HT1080 (cell line): Measurements from ENCODE around the gene RBPJL. TPM values are rescaled to one million over a fixed set of nuclear protein-coding genes. Genes with fewer than 3 reads are reported as not detected.
A peak's percentile ranks its signal among the peaks of the same experiment; 100 is the strongest.

Experiments
- DNase-seq: peaks from one replicate; pipeline ENCODE4 v3.0.0-alpha.2; 2015; ENCODE audit warnings: low read depth
- polyA plus RNA-seq, 2 experiments: library from polyadenylated mRNA; depleted of rRNA; stranded (reverse); fragments of >200 nt; gene quantifications; 2 replicates each; pipeline ENCODE4 v1.2.3, GENCODE V29; 2015
- total RNA-seq: library from RNA; depleted of rRNA; stranded (reverse); fragments of >200 nt; shearing (Covaris generic); gene quantifications from 2 replicates; pipeline ENCODE4 v1.2.3, GENCODE V29; 2014; rRNA removed

Gene RBPJL, protein sequence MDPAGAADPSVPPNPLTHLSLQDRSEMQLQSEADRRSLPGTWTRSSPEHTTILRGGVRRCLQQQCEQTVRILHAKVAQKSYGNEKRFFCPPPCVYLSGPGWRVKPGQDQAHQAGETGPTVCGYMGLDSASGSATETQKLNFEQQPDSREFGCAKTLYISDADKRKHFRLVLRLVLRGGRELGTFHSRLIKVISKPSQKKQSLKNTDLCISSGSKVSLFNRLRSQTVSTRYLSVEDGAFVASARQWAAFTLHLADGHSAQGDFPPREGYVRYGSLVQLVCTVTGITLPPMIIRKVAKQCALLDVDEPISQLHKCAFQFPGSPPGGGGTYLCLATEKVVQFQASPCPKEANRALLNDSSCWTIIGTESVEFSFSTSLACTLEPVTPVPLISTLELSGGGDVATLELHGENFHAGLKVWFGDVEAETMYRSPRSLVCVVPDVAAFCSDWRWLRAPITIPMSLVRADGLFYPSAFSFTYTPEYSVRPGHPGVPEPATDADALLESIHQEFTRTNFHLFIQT
- not detected in 2 replicates for total RNA-seq
- polyA plus RNA-seq (2015; cell fraction: cytosol; rRNA removed): not detected in 2 replicates
- not detected in 2 replicates for polyA plus RNA-seq (2015; cell fraction: nucleus; rRNA removed)

DNA sequence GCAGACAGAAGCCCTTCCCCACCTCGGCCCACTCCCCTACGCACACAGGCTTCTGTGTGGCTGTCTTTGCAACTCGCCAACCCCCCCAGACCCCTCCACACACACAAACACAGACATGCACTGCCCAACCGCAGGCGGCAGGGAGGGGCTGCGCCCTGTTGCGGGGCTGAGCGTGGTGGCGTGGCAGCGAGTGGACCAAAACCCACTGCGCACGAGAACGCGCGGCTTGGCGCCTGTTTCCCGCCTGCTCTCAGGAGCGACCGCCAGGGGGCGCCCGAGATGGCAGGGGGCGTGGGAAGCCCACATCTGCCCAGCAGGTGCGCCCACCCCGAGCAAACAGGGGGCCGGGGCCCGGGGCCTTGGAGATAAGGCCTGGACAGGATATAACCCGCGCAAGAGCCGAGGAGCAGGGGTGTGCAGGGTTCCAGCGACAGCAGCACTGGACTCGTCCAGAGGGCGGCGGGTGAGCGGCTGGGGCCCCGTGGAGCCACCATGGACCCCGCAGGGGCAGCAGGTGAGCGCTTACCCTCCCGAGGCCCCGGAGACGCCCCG, at the start of gene RBPJL:
Gene RBPJL (plus strand): TSS at position 410 of the 552 bp plus-strand sequence. CDS start 83 bp downstream, at position 493.
- DNase-seq: no peak

DNA sequence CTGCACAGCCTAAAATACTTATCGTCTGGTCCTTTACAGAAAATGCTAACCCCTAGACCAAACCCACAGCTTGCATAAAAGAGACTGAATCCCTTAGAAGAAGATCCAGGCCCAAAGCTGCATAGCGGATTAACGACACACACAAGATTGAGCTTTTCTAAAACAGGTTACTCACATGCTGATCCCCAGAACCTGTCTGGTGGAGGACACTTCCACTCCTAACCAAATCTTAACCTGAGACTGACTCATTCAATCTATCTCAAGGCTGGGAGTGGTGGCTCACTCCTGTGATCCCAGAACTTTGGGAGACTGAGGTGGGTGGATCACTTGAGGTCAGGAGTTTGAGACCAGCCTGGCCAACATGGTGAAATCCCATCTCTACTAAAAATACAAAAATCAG, 49.5 kb upstream of the RBPJL start:
- no peak for DNase-seq

DNA sequence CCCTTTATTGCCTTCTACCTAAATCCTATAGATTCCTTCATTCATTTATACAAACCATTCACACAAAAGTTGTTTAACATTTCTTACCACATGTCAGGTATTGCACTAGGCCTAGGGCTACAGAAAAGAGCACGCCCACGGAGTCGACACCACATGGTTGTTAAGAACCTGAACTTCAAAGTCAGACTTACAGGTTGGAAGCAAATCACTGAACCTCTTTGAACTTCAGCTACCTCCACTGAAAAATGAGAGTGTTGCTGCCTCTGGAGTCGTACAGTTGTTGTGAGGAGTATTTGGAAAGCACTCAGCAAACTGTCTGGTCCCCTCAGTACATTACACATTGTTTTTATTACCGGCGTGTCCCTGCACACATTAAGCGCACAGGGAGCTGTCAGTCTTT, 48.9 kb upstream of the RBPJL start:
- no peak for DNase-seq

DNA sequence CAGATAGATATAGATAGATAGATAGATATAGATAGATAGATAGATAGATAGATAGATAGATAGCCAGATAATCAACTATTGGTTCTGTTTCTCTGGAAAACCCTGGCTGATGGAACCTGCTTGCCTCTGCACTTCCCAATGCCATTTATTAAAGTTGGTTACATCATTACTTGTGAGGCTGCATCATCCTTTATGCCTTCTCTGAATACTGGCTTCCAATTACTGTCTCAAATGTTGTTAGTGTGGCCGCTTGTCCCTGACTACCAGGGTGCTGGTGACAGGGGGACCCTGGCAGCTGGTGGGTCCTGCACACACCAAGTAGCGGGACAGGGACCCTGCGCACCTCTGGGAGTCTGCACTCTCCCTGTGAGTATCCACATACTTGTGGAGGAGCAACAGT, 48.4 kb upstream of the RBPJL start:
- no peak for DNase-seq

DNA sequence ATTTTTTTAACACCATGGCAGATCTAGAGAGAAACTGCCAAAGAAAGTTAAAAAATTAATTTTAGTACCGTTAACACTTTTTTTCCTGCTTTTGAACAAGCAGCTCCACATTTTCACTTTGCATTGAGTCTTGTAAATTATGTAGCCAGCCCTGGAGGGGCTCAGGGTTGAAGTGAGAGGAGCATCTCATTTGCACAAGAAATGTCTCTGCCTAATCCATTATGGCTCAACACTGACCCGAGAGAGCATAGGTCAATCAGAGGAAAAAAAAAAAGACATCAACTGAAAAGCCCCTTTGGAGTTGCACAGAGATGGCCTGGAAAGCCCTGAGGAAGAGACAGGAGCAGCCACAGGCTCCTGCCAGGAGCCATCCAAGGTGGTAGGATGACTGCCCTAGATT, 48.0 kb upstream of the RBPJL start:
- DNase-seq: no peak

DNA sequence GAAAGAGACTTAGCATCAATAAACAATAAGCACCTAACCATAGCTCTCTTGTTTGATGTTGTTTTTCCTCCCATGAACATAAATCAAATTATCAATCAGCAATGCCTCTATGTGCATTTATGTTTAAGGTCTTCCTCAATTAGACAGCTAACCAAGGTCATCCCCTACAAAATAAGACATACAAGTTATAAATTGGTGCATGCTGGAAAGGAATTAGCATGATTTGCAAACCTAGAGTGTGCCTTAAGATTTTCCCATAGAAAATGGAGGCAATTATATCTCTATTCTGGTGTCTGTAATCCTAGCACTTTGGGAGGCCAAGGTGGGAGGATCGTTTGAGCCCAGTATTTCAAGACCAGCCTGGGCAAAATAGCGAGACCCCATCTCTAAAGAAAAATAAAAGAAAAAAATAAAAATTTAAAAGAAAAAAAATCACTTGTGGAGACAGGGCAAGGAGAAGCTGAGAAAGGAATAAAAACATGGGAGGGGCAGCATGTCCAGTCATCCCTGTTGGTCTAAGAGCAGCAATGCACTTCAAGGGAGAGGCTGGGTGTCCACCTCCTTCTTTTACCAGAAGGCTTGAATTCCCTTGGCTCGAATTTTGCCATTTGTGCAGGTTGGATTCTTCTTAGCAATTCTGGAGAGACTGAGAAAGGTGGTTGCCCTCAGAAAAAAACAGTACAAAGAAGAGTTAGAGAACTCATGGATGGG, 42.9 kb upstream of the RBPJL start:
- no peak for DNase-seq

DNA sequence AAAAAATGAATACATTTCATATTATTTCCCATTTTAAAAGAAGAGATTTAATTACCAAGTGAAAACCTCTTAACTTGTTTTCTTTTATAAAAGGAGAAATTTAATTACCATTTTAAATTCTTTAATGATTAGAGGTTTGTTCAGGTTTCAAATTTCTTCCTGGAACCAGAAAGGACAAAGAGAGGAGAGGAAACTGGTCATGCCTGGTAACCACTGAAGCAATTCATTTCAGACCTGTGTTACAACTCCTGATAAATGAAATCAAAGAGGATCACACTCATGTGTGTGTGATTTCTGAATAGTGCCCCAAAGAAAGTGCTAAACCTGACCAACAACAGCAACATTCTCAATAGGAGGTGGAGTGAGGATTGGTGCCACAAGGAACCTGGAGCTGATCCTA, 39.7 kb upstream of the RBPJL start:
- DNase-seq: no peak

DNA sequence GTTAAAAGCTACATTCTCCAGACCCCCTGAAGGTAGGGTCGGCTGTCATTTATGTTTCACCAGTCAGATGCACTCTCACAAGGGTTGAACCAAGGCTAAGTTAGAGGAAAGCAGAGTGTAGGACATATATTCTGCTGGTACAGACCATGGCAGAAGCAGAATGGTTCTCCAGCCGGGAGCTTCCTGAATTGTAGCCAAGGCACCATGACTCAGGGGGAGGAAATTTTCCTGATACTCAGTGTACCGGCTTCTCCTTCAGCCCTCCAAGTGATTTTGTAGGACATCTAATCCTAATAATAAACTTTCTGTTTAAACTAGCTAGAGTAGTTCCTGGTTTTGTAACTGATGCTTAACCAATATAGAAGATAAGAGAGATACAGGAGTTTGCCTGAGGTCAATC, 38.1 kb upstream of the RBPJL start:
- DNase-seq: no peak

DNA sequence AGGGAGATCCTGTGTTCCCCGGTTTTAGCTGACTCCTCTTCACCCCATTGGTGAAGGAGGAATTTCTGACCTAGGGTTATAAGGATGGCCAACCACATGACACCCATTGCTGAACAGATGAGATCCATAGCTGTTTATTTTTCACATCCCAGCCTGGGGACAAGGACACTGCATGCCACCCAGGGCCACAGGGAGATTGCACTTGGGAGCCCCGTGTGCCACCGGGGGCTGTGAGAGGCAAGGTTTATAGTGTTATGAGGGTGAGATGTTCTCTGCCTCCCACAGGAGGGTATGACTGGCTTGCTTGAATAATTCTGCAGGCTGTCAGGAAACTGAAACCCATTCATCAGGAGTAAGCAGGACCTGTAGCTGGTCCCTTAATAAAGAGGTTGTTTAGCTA, 37.6 kb upstream of the RBPJL start:
- no peak for DNase-seq

DNA sequence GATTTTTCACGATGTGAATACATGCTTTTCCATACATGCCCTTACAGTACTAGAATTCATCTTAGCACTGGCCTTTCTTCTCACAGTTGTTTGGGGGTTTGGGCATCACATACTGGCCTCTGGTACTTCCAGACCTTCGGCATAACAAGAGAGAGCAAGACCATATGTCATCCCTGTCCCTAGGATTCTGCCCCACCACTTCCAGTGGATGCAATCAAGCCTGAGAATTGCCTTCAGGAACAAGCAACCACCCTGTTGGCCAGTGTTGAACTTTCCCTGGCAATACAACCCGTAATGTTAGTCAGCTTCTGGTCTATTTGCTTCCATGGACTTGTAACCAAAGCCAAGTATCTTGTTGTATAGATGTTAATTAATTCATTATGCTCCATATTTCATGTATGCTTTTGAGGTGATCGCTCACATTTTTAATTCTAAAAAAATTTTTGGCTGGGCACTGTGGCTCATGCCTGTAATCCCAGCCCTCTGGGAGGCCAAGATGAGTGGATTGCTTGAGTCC, 36.8 kb upstream of the RBPJL start:
- DNase-seq: no peak

DNA sequence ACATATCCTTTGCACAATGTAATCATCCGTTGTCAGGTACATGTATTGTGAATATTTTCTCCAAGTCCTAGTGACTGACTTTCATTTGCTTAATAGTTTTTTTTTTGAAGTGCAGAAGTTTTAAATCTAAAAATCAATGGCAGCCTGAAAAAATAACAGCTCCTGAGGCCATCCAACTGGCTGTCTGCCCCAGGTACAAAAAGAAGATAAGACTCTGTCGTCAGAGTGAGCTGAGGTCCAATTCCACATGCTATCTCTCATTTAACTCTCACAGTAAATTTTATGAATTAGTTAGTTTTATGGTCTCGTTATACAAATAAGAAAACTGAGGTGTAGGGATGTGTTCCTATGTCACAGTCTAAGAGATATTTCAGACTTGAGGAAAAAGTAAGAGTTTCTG, 31.3 kb upstream of the RBPJL start:
- DNase-seq: no peak

DNA sequence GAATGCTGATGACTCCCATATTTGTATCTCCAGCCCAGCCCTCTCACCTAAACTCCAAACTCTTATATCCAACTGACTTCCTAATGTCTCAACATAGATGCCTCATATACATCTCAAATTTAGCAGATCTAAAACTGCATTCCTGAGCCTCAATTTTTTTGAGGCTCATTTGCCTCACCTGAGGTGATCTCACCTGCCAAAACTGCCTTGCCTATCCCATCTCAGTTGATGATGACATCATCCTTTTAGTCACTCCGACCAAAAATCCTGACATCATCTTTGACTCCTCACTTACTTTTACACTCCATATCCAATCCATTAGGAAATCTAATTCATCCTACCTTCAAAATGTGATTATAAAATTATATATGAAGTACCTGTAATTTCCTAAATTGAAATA, 26.6 kb upstream of the RBPJL start:
- no peak for DNase-seq

DNA sequence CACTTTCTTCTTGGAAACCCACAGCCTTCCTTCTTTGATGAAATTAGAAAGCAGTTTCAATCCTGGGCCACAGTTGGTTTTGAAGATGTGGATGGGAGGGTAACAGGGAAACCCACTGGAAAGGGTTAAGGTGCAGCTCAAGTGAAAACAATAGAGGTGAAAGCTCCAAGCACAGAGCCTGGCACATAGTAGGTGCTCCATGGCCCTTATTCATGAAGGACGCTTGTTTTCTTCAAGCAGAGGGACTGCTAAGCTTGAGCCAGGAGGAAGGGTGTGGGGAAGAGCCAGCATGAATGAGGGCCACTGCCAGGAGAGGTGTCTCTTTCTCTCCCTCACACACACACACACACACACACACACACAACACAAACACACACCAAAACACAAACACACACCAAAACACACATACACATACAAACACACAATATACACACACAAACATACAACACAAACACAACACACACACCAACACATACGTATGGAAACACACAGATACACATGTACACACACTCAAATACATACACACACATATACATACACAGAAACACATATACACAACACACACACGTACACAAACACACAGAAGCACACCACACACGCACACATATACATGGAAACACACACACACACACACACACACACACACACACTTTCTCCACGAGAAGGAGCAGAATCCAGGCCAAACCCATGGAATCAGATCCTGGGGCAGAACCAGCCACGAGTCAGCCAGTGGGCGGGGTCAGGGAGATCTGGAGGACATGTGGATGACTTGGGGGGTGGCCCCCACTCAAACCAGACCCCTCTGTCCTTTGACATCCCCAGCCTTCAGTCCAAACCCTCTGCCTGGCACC, 23.7 kb upstream of the RBPJL start:
- no peak for DNase-seq

DNA sequence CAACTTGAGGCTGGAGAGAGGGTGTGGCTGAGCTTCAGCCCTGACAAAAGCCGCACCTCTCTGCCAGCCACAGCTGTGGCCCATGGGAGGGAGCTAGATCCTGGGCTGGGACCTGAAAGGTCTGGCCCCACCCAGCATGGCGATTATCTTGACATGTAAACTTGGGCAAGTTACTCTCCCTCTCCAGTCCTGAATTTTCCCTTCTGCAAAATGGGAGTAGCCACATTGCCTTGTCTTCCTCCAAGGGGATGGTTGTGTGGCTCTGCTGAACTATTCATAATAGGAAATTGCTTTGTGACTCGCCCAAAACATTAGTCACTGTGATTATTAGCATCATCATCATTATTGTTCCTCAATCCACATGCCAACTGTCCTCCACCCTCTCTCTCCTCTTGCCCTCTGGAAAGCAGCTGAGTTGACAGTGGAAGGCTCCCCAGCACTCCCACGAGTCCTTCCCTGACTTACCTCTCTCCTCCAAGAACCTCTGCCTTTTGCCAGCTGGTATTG, 23.0 kb upstream of the RBPJL start:
- DNase-seq: peak; percentile 12

DNA sequence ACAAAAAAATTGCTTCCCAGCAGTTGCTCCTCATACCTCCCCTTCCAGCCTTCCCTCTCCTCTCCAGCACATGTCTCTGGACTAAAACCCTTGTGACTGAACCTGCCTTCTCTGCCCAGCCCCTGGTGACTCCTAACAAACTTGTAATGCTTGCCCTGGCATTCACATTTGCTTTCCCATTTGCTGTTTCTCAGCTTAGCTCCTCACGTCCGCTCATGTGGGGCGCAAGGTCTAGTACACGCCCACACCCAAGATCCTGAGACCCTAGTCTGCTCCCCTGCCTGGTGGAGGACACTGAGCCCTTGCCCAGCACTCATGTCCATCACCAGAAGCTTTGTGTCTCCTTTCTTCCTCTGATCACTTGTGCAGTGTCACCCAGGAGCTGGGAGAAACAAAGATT, 18.3 kb upstream of the RBPJL start:
- no peak for DNase-seq

DNA sequence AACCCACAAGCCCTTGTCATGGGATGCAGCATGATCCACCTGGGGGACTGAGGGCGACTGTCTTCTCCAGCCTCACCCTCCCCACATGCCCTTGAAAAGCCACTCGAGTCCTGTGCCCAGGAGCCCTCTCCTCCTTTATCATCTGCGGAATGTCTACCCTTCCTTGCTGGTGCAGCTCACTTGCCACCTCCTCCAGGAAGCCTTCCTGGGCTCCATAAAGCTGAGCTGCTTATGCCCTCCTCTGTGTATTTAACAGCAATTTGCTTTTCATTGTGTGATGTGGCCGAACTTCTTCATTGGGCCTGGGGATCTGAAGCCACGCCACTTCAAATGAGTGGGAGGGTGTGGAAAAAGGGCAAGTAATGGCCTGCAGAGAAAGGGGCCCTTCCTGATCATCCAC, 17.8 kb upstream of the RBPJL start:
- no peak for DNase-seq

DNA sequence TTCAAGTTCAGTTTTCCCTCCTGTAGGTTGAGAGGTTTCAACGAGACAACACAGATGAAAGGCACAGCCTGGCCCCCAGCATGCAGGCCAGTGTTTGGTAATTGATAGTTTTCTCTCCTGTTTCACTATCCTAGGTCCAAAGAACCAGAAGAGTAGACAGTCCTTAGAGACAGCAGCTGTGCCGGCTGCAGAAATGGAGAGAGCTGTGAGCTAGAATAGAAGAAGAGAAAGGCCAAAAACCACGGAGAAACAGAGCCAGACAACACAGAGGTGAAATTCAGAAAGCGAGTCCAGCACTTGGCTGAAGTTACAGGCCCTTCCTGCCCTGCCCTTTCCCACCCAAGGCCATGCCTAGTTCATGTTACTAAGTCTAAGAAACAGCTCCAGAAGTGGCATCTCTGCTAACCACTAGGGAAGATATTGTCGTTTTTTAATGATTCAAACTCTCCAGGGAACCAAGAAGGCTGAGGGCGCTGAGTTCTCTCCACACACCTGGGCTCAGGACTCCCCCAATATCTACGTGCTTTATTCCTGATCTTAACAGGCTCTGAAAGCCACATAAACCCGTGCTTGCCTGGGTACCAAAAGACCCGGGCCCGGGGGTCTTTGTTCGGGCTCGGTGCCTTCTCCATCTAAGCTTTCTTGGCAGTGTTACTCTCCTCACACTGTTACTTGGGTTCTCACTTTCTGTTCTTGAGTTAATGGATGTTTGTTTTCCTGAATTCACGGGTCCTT, 16.5 kb upstream of the RBPJL start:
- no peak for DNase-seq

DNA sequence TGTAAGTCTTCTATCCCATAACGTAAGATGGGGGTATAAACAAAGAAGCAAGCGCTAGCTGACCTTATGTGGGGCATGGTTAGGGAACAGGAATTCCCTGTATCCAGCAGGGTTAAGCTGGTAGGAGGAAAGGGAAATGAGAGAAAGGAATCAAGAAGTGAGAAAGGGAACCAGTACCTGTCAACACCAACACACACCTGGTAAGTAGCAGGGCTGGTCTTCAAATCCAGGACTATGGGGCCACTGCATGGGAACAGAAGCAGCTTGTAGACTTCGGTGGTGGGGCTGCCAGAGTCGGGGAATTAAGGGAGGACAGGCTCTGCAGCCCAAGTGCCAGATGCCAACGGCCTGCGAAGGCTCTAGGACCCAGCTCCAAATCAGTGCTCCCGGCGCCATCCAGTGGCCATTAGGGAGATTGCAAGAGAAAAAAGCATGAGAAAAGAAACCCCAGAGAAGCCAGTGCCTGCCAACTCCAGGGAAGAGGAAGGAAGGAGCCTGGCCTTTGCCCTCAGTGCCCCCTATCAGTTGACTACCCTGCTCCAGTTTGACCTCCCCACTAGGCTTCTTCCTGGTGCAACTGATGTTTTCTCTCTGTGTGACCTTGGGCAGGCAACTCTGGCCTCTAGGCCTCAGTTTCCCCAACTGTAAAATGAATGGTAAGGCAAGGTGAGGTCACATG, 15.8 kb upstream of the RBPJL start:
- peak; percentile 77 for DNase-seq

DNA sequence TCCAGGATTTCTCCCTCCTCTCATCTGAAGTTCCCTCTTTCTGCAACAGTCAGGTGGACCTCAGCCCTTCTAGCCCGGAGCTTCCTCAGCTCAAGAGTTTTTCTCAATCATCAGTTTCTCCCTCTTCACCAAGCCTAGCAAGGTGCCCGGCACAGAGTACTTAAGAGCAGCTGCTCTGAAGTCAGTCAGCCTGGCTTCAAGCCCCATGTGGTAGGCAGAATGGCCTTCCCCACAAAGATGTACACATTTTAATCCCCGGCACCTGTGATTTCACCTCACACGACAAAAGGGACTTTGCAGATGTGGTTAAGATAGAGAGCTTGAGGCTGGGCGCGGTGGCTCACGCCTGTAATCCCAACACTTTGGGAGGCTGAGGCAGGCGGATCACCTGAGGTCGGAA, 15.1 kb upstream of the RBPJL start:
- DNase-seq: no peak
